Ovary (tissue), 3 donors: ENCODE measurements around the gene CSHL1.

Experiments used
- CTCF ChIP-seq, 3 donors: fragments of 450-650 bp in 2 of 3; fragments of 200-600 bp in 1 of 3; IDR thresholded peaks; one replicate each; pipeline versions ENCODE4 v1.5.1 to v1.8.0; 2016 to 2022; ENCODE audit warnings: antibody characterized with exemption in 3 of 3, mild to moderate bottlenecking in 1 of 3
- POLR2A ChIP-seq: fragments of 450-650 bp; IDR thresholded peaks from one replicate; pipeline ENCODE4 v1.6.1; 2017; ENCODE audit warnings: antibody characterized with exemption, mild to moderate bottlenecking, moderate library complexity
- donor health status: DM: no; HTN: no; CAD: no.

- TF ChIP-seq POLR2A (no peak), CTCF (IDR thresholded peaks at IDR 0.05) (no peak)
Observed at GRCh38 chr17:63960006-63960405, 48.9 kb upstream of the CSHL1 start.
